Astrocyte of the spinal cord (primary cell): ENCODE measurements around the gene SAXO2.
"Not testable (repeated sequence)": the region's sequence is repeated elsewhere in the genome, so short reads cannot be mapped to it uniquely, and the experiment has no call there.

Experiments
- DNase-seq: peaks from one replicate; pipeline ENCODE4 v3.0.0; 2011; ENCODE audit warnings: low read depth, low spot score
- H3K4me3 ChIP-seq: 2 replicates; pipeline ENCODE4 v1.5.1; 2011; ENCODE audit warnings: low read depth, mild to moderate bottlenecking, low read length, moderate library complexity
- in situ Hi-C: cut with HindIII; loops from 2 replicates; pipeline ENCODE4 v1.10.0; 2017; ENCODE audit warnings: low sequenced_read_pairs
- TF ChIP-seq, protein P1 (sequence below): IDR thresholded peaks from 2 replicates; pipeline ENCODE4 v1.5.1; 2012; ENCODE audit warnings: low read depth, mild to moderate bottlenecking, low read length, inconsistent platforms

SAXO2 gene

GRCh38 chr15:82304778-82305090 is 42.1 kb downstream of the SAXO2 start:
- no peak overlapping the region for H3K4me3 ChIP-seq
- TF ChIP-seq, protein P1, sequence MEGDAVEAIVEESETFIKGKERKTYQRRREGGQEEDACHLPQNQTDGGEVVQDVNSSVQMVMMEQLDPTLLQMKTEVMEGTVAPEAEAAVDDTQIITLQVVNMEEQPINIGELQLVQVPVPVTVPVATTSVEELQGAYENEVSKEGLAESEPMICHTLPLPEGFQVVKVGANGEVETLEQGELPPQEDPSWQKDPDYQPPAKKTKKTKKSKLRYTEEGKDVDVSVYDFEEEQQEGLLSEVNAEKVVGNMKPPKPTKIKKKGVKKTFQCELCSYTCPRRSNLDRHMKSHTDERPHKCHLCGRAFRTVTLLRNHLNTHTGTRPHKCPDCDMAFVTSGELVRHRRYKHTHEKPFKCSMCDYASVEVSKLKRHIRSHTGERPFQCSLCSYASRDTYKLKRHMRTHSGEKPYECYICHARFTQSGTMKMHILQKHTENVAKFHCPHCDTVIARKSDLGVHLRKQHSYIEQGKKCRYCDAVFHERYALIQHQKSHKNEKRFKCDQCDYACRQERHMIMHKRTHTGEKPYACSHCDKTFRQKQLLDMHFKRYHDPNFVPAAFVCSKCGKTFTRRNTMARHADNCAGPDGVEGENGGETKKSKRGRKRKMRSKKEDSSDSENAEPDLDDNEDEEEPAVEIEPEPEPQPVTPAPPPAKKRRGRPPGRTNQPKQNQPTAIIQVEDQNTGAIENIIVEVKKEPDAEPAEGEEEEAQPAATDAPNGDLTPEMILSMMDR, result no peak
- no peak for DNase-seq
- in situ Hi-C loops, result no loop called here

- no peak overlapping the region for H3K4me3 ChIP-seq
- TF ChIP-seq, protein P1, result no peak
- in situ Hi-C loops, result no loop called here
- no peak for DNase-seq
Measured at GRCh38 chr15:82305621-82306048, 43.0 kb downstream of the SAXO2 start.

GRCh38 chr15:82306791-82307713 is 44.4 kb downstream of the SAXO2 start:
- no peak for DNase-seq
- in situ Hi-C loops, result no loop called here
- H3K4me3 ChIP-seq, result no peak overlapping the region
- TF ChIP-seq, protein P1, result no peak

- TF ChIP-seq, protein P1, result no peak
- no peak overlapping the region for H3K4me3 ChIP-seq
- in situ Hi-C loops, result no loop called here
- no peak for DNase-seq
Measured at GRCh38 chr15:82307714-82308081, 45.1 kb downstream of the SAXO2 start.

DNA sequence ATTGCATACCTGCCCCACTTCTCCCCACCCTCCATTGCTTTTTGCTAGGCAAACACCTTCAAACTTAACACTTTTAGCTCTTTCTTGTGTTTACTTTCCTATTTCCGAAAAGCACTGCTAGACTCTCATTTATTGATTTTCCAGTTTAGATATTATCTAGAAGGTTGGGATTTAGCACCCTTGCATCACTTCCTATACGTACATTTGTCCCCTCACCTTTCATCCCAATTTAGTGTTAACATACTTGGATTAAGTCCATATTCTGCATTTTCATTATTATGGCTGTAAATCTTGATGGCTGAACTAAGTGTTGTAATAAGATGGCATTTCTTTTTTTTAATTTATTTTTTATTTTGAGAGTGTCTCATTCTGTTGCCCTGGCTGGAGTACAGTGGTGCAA is 47.2 kb downstream of the SAXO2 start:
- no peak for DNase-seq
- H3K4me3 ChIP-seq, result no peak overlapping the region
- in situ Hi-C loops, result no loop called here
- TF ChIP-seq, protein P1, result no peak

- in situ Hi-C loops, DNase-seq, H3K4me3 ChIP-seq: not testable (repeated sequence)
Measured at GRCh38 chr15:82311321-82311720, 48.7 kb downstream of the SAXO2 start.

DNA sequence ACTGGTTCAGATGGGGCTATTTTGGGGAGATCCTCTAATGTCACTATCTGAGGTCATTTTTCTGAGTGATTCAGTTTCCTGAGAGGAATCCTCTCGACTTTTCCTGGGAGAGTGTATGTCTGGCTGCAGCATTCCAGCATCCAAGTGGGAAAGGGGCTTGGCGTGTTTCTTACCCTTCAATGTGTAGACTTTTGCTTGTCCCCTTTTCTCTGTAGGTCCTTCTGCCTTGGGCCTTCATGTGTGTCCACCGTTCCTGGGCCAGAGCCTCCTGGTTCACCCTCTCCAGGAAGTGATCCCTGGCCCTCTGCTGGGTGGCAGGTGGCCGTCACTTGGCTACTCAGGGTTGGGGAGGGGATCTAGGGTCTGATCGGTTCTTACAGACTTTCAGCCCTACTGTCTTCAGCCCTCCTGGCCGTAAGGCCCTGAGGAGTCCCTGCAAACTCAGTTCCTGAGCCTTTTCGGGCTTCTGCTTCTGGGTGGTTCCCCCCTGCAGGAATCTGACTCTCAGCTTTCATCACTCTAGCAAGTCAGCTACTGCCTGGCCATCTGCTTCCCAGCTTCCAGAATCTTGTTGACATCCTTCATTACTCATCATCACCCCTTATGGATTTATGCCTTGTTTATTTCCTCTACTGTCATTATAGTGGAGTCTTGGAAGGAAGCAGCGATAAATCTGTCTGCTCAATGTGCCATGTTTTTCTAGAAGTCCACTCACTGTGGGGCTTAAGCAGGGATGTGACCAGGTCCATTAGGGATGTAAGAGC is 50.1 kb downstream of the SAXO2 start:
- in situ Hi-C loops, result no loop called here

More for the DNA sequence above, 50.1 kb downstream of the SAXO2 start:
- no peak overlapping the region for H3K4me3 ChIP-seq
- no peak for DNase-seq
- TF ChIP-seq, protein P1, result no peak
